HL-60 (cell line): ENCODE measurements around the gene ZMIZ2.

Source experiments
- CTCF ChIP-seq: IDR thresholded peaks from one replicate; pipeline ENCODE4 v1.5.1; 2011; ENCODE audit warnings: low read length, control low read depth, inconsistent platforms; ENCODE audit not compliant: insufficient read depth
- GABPA ChIP-seq: IDR thresholded peaks from 2 replicates; pipeline ENCODE4 v1.6.1; 2012; ENCODE audit warnings: low read depth
- POLR2AphosphoS5 ChIP-seq: IDR thresholded peaks from 2 replicates; pipeline ENCODE4 v1.6.1; 2012; ENCODE audit warnings: low read depth
- REST ChIP-seq: IDR thresholded peaks from 2 replicates; pipeline ENCODE4 v1.6.1; 2012; ENCODE audit warnings: low read depth; ENCODE audit not compliant: insufficient replicate concordance
- SPI1 ChIP-seq: IDR thresholded peaks from 2 replicates; pipeline ENCODE4 v1.6.1; 2012; ENCODE audit warnings: low read depth, mild to moderate bottlenecking, borderline replicate concordance

GRCh38 chr7:44733708-44734481 lies 14.8 kb upstream of the ZMIZ2 start:
- no peak for TF ChIP-seq CTCF
- TF ChIP-seq POLR2AphosphoS5: no peak
- TF ChIP-seq GABPA: no peak
- no peak for TF ChIP-seq REST
- no peak for TF ChIP-seq SPI1
